ENCODE data around the gene PIK3C2A. TPM values are rescaled to one million over a fixed set of nuclear protein-coding genes. Genes with fewer than 3 reads are reported as not detected.

PIK3C2A gene
- total RNA-seq, 2 experiments from 2014 or later, result 23.7 to 24.9 TPM

GRCh38 chr11:17165247-17165890, 42.4 kb downstream of the PIK3C2A start:
- CTCF ChIA-PET, result no interaction called here
- no peaks in the 10 kb centered on the region for H3K9me3 Mint-ChIP-seq

GRCh38 chr11:17164361-17165246, 43.2 kb downstream of the PIK3C2A start:
- CTCF ChIA-PET, result no interaction called here
- H3K36me3 Mint-ChIP-seq (ENCODE audit: low read depth), result peaks cover 24% of the 10 kb centered on the region
- H3K9me3 Mint-ChIP-seq, result no peaks in the 10 kb centered on the region
- no peak for DNase-seq
- H3K4me1 Mint-ChIP-seq, result peaks cover 37% of the 10 kb centered on the region
- H3K4me3 Mint-ChIP-seq, result no peak overlapping the region
- H3K27ac Mint-ChIP-seq, result no peak overlapping the region
- POLR2A ChIA-PET, result no interaction called here
- H3K27me3 Mint-ChIP-seq, result no peaks in the 10 kb centered on the region

More at GRCh38 chr11:17165247-17165890, 42.4 kb downstream of the PIK3C2A start:
- H3K4me3 Mint-ChIP-seq, result no peak overlapping the region
- DNase-seq, result no peak
- H3K27me3 Mint-ChIP-seq, result no peaks in the 10 kb centered on the region
- POLR2A ChIA-PET, result no interaction called here
- peaks cover 34% of the 10 kb centered on the region for H3K4me1 Mint-ChIP-seq
- no peak overlapping the region for H3K27ac Mint-ChIP-seq
- H3K36me3 Mint-ChIP-seq (ENCODE audit: low read depth), result peaks cover 21% of the 10 kb centered on the region

- Mint-ChIP-seq H3K27me3 (no peaks in the 10 kb centered on the region), H3K27ac (no peak overlapping the region), H3K9me3 (no peaks in the 10 kb centered on the region), H3K36me3 (ENCODE audit: low read depth) (peaks cover 15% of the 10 kb centered on the region), H3K4me3 (no peak overlapping the region), H3K4me1 (peaks cover 37% of the 10 kb centered on the region)
- DNase-seq, result no peak
- CTCF ChIA-PET, result no interaction called here
- POLR2A ChIA-PET, result no interaction called here
Observed at GRCh38 chr11:17163736-17164135, 44.0 kb downstream of the PIK3C2A start.

GRCh38 chr11:17163291-17163690, 44.5 kb downstream of the PIK3C2A start:
- no peak overlapping the region for H3K4me3 Mint-ChIP-seq
- CTCF ChIA-PET, result no interaction called here

GRCh38 chr11:17162376-17162775, 45.4 kb downstream of the PIK3C2A start:
- CTCF ChIA-PET, result no interaction called here
- POLR2A ChIA-PET, result interaction anchor here (1.0 to 2.2 kb wide), 2 partner anchors 46 to 84 kb away, joined by 3 to 6 read pairs; partner anchors contain the start of gene PIK3C2A
- Mint-ChIP-seq H3K4me3 (no peak overlapping the region), H3K4me1 (peaks cover 37% of the 10 kb centered on the region), H3K9me3 (no peaks in the 10 kb centered on the region), H3K27me3 (no peaks in the 10 kb centered on the region), H3K27ac (no peak overlapping the region), H3K36me3 (ENCODE audit: low read depth) (peaks cover 8% of the 10 kb centered on the region)
- DNase-seq, result no peak

More at GRCh38 chr11:17163291-17163690, 44.5 kb downstream of the PIK3C2A start:
- Mint-ChIP-seq H3K27ac (no peak overlapping the region), H3K4me1 (peaks cover 37% of the 10 kb centered on the region), H3K9me3 (no peaks in the 10 kb centered on the region), H3K36me3 (ENCODE audit: low read depth) (peaks cover 12% of the 10 kb centered on the region), H3K27me3 (no peaks in the 10 kb centered on the region)
- POLR2A ChIA-PET, result interaction anchor here (1.0 to 2.2 kb wide), 2 partner anchors 45 to 84 kb away, joined by 3 to 6 read pairs; partner anchors contain the start of gene PIK3C2A
- no peak for DNase-seq

- Mint-ChIP-seq H3K4me1 (peaks cover 37% of the 10 kb centered on the region), H3K36me3 (ENCODE audit: low read depth) (peaks cover 8% of the 10 kb centered on the region)
- POLR2A ChIA-PET, result interaction anchor here (2.2 kb wide), 1 partner anchor 47 kb away, joined by 6 read pairs; the partner anchor contains the start of gene PIK3C2A
Observed at GRCh38 chr11:17161515-17161914, 46.3 kb downstream of the PIK3C2A start.

GRCh38 chr11:17159441-17159840, 48.3 kb downstream of the PIK3C2A start:
- Mint-ChIP-seq H3K4me1 (peaks cover 28% of the 10 kb centered on the region), H3K9me3 (no peaks in the 10 kb centered on the region), H3K27me3 (no peaks in the 10 kb centered on the region), H3K4me3 (no peak overlapping the region), H3K27ac (no peak overlapping the region), H3K36me3 (ENCODE audit: low read depth) (peaks cover 8% of the 10 kb centered on the region)
- ChIA-PET CTCF (no interaction called here), POLR2A (interaction anchor here (0.7 to 1.1 kb wide), 2 partner anchors 15 to 82 kb away, joined by 3 read pairs; partner anchors contain the start of gene RPS13)
- DNase-seq, result no peak

More at GRCh38 chr11:17161515-17161914, 46.3 kb downstream of the PIK3C2A start:
- Mint-ChIP-seq H3K4me3 (no peak overlapping the region), H3K27ac (no peak overlapping the region), H3K27me3 (no peaks in the 10 kb centered on the region), H3K9me3 (no peaks in the 10 kb centered on the region)
- CTCF ChIA-PET, result no interaction called here
- no peak for DNase-seq

Other genes with a start within 250 kb of the PIK3C2A start
- 1 to 10 TPM; 2.3 to 3.4 TPM for gene PLEKHA7, start 193.6 kb downstream of the PIK3C2A start, total RNA-seq
- 100 to 1,000 TPM; 951 to 981 TPM for gene RPS13, start 130.3 kb downstream of the PIK3C2A start, total RNA-seq
- gene NUCB2, start 68.8 kb upstream of the PIK3C2A start, total RNA-seq, result 10 to 100 TPM; 82.0 to 91.8 TPM
- under 1 TPM; 0.15 TPM for gene NCR3LG1, start 143.8 kb upstream of the PIK3C2A start, total RNA-seq
- under 1 TPM; 0.18 to 0.55 TPM for gene KCNJ11, start 180.7 kb upstream of the PIK3C2A start, total RNA-seq

All from activated CD4-positive, alpha-beta memory T cell treated with anti-CD3 and anti-CD28 coated beads, Interleukin-2, amount 10 ng/mL, durations not matched to agents 7 days and 5 days (primary cell).